ENCODE measurements around the gene RAB3B.
A peak's percentile ranks its signal among the peaks of the same experiment; 100 is the strongest.
"Not testable (repeated sequence)": the region's sequence is repeated elsewhere in the genome, so short reads cannot be mapped to it uniquely, and the experiment has no call there.

Gene RAB3B

GRCh38 chr1:51989582-51990477 lies 670 bp downstream of the RAB3B start:
- DNase-seq (ENCODE audit: low read depth in 2 of 2): no peak

GRCh38 chr1:51988254-51988653 lies 2.2 kb downstream of the RAB3B start:
- DNase-seq (ENCODE audit: low read depth in 2 of 2): no peak

- DNase-seq (ENCODE audit: low read depth in 2 of 2): no peak
Observed at GRCh38 chr1:51986718-51987117, 3.8 kb downstream of the RAB3B start.

GRCh38 chr1:51982161-51982560 lies 8.3 kb downstream of the RAB3B start:
- DNase-seq (ENCODE audit: low read depth in 2 of 2): no peak

- no peak for DNase-seq (ENCODE audit: low read depth in 2 of 2)
Observed at GRCh38 chr1:51981555-51981954, 8.9 kb downstream of the RAB3B start.

GRCh38 chr1:51978099-51978498 lies 12.4 kb downstream of the RAB3B start:
- DNase-seq (ENCODE audit: low read depth in 2 of 2): no peak

- no peak for DNase-seq (ENCODE audit: low read depth in 2 of 2)
Observed at GRCh38 chr1:51976846-51977602, 13.5 kb downstream of the RAB3B start.

- DNase-seq (ENCODE audit: low read depth in 2 of 2): peak in 1 of 2 donors; percentile 20
Observed at GRCh38 chr1:51973587-51974474, 16.7 kb downstream of the RAB3B start.

GRCh38 chr1:51969038-51969705 lies 21.3 kb downstream of the RAB3B start:
- DNase-seq (ENCODE audit: low read depth in 2 of 2): no peak

- no peak for DNase-seq (ENCODE audit: low read depth in 2 of 2)
Observed at GRCh38 chr1:51968632-51969031, 21.9 kb downstream of the RAB3B start.

GRCh38 chr1:51967213-51967791 lies 23.2 kb downstream of the RAB3B start:
- DNase-seq (ENCODE audit: low read depth in 2 of 2): not testable (repeated sequence)

- DNase-seq (ENCODE audit: low read depth in 2 of 2): no peak
Observed at GRCh38 chr1:51966559-51966958, 23.9 kb downstream of the RAB3B start.

GRCh38 chr1:51964309-51964696 lies 26.2 kb downstream of the RAB3B start:
- no peak for DNase-seq (ENCODE audit: low read depth in 2 of 2)

GRCh38 chr1:51963592-51964308 lies 26.8 kb downstream of the RAB3B start:
- no peak for DNase-seq (ENCODE audit: low read depth in 2 of 2)

GRCh38 chr1:51962486-51963356 lies 27.8 kb downstream of the RAB3B start:
- no peak for DNase-seq (ENCODE audit: low read depth in 2 of 2)

GRCh38 chr1:51961954-51962353 lies 28.5 kb downstream of the RAB3B start:
- no peak for DNase-seq (ENCODE audit: low read depth in 2 of 2)

GRCh38 chr1:51961231-51961630 lies 29.3 kb downstream of the RAB3B start:
- DNase-seq (ENCODE audit: low read depth in 2 of 2): no peak

GRCh38 chr1:51960262-51960661 lies 30.2 kb downstream of the RAB3B start:
- no peak for DNase-seq (ENCODE audit: low read depth in 2 of 2)

- DNase-seq (ENCODE audit: low read depth in 2 of 2): no peak
Observed at GRCh38 chr1:51958824-51959223, 31.7 kb downstream of the RAB3B start.
